Measurements from ENCODE around the gene PHC2.

The PHC2 gene, protein sequence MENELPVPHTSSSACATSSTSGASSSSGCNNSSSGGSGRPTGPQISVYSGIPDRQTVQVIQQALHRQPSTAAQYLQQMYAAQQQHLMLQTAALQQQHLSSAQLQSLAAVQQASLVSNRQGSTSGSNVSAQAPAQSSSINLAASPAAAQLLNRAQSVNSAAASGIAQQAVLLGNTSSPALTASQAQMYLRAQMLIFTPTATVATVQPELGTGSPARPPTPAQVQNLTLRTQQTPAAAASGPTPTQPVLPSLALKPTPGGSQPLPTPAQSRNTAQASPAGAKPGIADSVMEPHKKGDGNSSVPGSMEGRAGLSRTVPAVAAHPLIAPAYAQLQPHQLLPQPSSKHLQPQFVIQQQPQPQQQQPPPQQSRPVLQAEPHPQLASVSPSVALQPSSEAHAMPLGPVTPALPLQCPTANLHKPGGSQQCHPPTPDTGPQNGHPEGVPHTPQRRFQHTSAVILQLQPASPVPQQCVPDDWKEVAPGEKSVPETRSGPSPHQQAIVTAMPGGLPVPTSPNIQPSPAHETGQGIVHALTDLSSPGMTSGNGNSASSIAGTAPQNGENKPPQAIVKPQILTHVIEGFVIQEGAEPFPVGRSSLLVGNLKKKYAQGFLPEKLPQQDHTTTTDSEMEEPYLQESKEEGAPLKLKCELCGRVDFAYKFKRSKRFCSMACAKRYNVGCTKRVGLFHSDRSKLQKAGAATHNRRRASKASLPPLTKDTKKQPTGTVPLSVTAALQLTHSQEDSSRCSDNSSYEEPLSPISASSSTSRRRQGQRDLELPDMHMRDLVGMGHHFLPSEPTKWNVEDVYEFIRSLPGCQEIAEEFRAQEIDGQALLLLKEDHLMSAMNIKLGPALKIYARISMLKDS

DNA sequence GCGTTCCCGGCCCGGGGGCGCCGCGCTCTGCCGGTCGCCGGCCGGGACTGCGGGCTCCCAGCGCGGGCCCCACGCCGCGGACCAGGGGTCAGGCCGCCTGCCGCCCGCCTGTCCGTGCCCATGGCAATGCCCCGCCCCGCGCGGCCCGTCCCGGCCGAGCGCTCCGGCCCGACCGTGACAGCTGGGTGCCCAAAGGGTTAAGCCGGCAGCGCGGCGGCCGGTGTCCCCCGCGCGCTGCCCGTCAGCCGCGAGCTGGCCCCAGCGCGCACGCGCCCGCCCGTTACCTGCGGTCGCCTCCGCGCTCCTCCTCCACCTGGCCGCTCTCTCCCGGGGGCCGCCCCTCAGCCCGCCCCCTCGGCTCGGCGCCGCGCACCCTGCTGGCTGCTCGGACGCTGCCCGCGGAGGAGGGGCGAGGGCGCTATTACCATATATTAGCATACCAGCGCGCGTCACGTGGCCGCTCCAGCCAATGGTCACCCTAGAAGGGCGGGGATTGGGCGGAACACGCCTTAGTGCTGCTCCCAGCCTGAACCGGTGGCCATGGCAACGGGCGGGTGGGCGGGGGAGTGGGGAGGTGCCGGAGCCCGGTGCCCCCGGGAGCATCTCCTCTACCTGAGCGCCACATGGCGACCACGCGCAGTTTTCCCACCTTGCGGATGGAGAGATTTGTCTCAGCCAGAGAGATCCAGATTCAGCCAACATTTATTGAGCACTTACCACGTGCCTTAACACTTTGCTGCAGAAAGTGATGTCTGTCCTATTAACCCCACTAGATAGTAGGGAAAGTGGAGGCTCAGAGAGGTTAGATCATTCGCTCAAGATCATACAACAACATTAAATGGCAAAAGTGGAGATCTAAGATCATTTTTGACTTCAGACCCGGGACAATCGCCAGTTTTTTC lies at the start of gene PHC2:
Gene PHC2 (minus strand): TSS at position 404 of the 902 bp plus-strand sequence. CDS start 55,556 bp downstream, outside the sequence.
- DNase-seq (ENCODE audit: low read depth in 2 of 2), result peak; percentile 91 to 93

DNA sequence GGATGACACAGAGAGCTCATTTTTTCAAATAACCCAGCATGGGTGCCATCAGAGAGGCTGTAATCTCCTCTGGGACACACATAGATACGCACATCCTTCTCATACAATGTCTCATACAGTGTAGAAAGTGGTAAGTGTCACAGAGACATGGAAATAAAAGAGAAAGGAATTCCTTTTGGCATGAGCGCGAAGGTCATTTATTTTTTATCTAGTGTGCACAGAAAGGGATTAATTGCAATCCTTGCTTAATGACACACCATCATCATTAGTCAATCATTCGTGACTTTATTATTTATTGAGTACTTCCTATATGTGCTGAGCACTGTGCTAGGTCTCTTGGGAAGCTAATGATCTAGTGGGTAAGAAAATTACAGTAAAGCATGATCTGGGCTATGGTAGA lies 46.6 kb upstream of the PHC2 start:
- no peak for DNase-seq (ENCODE audit: low read depth in 2 of 2)

DNA sequence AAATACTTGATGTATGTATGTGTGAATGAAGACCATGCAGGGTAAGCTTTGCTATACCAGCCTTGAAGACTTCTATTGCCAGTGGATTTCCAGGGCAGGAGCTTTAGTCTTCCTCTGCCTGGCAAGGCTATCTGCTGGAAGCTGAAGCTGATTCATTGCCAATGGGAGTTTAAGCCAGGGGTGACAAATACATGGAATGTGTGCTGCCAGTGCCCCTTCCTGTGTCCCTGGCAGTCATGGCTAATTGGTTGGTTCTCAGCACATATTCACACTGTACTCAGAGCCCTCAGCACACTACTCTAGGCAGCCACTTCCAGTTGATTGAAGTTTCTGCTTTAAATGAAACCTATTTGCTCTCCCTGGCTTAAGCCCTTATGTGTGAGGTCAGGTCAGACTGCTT lies 43.0 kb upstream of the PHC2 start:
- no peak for DNase-seq (ENCODE audit: low read depth in 2 of 2)

DNA sequence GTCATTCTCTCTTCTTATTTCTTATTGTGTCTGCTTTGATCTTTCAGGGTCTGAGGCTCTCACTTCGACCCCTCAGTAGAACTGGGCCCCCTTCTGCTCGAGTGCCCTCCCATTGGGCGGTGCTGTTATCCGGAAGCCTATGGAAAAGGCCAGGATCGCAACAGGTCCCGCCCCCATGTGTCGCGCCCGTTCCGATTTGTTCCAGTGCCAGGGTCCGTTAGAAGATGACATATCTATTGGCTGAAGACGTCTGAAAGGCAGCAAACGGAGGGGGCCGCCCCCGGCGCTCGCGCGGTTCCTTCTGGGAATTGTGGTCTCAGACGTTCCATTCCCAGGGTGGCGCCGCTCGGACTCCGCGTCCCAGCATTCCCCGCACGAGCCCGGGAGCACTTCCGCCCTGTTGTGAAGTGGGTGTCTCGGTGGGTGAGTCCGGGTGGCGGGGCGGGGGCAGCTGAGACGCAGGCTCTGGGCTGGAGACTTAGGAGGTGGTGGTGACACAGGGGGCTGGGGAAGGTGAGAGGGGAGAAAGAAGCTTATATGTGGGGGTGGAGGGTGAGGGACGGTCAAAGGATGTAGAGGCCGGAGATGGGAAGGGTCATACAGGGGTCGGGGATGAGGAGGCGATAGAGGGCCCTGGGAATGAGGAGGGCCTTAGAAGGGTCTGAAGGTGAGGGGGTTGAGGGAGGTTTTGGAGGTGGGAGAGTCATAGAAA lies 41.5 kb upstream of the PHC2 start, which contains the start of gene ZSCAN20:
Gene ZSCAN20 (plus strand): TSS at position 377 of the 712 bp plus-strand sequence. CDS start 6,644 bp downstream, outside the sequence.
- peak; percentile 80 to 82 for DNase-seq (ENCODE audit: low read depth in 2 of 2)

DNA sequence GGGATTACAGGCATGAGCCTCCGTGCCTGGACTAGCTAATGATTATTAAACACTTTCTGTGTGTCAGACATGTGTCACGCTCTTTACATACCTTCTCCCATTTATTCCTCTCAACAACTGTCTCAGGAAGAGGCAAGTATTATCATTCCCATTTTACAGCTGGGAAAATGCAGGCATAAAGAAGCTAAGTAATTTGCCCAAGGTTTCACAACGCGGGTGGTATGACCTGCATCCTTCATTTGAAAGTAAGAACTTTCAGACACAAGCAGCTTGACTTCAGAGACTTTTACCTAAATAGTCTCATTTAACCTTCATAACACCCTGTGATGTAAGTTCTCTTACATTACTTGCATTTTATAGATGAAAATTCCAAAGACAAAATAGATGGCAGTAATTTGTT lies 40.5 kb upstream of the PHC2 start:
- DNase-seq (ENCODE audit: low read depth in 2 of 2), result no peak

DNA sequence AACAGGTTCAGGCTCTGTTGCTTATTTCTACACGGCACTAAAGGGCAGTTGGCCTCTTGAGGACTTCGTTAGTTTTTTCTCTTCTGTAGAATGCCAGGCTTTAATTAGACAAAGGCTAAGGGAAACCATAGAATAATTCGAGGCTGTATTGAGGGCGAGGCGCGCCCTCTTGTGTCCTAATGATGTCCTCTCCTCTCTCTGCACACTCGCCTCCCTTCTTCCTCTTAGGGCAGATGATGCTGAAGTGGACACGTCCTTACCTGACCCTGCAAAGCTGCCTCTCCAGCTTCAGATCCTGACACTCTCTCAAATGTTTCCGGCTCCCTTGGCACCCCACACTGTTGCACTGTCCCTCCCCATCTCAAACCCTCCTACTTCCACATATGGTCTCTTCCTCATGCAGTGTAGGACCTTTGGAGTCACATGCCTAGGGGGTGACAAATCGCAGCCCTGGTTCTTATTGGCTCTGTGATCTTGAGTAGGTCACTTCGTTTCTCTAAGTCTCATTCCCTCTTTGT lies 39.7 kb upstream of the PHC2 start:
- DNase-seq (ENCODE audit: low read depth in 2 of 2), result peak; percentile 15 to 16

DNA sequence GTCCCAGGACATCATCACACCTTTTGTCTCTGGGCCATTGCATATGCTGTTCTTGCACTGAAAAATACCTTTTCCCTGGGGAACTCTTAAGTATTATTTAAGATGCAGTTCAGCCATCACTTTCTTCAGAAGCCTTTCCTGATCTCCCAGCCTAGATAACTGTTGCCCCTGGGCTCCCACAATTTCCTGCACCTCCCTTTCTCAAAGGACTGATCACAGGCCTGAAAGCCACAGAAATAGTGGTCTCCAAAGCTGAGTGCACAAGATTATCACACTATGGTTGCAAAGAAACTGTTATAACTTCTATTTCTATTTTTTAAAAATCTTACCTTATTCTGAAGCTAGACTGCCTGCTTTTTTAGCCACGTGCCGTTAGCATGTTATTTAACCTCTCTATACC lies 38.8 kb upstream of the PHC2 start:
- DNase-seq (ENCODE audit: low read depth in 2 of 2), result no peak

DNA sequence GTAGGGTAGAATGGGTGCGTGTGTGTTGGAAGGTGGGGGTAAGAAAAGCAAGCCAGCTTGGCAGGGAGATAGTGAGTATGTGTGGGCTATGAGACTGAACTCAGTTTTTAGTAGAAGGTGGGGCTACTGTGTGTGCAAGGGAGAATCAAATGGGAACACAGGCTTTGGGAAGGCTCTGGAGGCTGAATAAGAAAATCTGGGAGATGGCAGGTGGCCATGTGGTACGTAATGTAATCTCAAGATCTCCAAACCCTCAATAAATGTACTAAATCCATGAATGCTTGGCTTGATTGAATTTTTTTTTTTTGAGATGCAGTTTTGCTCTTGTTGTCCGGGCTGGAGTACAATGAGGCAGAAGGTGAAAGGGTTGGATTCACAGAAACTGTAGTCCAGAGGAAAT lies 38.1 kb upstream of the PHC2 start:
- no peak for DNase-seq (ENCODE audit: low read depth in 2 of 2)

DNA sequence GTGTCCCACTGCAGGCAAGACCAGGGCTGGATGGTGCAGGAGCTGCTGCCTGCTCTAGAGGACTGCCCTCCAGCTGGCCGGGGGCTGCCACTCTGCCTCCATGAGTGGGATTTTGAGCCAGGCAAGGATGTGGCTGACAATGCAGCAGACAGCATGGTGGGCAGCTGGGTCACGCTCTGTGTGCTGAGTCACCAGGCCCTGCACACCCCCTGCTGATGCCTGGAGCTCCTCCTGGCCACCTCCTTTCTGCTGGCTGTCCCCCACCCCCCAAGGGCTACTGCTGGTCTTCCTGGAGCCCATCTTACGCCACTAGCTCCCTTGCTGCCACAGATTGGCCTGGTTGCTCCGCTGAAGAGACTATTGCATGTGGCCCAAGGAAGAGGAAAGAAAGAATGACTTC lies 37.6 kb upstream of the PHC2 start:
- no peak for DNase-seq (ENCODE audit: low read depth in 2 of 2)

DNA sequence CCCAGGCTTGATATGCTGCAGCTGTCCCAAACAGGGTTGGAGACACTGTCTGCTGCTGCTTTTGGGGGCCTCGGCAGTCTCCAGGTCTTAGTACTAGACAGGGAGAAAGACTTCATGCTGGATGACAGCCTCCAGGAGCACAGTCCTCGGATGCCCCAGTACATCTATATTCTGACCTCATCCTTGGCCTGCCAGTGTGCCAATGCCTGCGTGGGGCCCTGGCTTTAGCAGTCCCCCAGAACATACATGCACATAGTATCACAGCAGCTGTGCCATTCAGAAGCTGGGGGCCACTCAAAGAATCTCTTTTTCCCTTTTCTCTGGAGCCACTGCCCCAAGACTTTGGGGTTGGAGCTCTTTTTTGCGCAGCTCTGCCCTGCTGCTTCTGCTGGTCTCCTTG lies 37.1 kb upstream of the PHC2 start:
- no peak for DNase-seq (ENCODE audit: low read depth in 2 of 2)

DNA sequence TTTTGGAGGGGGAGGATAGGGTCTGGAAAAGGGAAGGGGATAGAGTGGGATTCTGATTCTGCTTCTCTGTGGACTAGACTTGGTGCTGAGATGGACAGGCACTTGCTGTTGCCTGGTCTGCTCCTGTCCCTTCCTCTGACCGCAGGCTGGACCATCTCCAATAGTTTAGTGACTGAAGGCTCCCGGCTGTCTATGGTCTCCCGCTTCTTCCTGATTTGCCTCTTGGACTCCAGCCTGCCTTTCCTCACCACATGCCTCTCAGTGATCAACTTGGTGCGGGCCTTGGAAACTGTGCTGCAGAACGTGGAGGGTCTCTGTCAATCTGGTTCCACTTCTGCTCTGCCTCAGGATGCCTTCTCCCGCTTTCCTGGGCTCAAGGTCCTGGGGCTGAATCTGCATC lies 35.3 kb upstream of the PHC2 start:
- DNase-seq (ENCODE audit: low read depth in 2 of 2), result no peak

DNA sequence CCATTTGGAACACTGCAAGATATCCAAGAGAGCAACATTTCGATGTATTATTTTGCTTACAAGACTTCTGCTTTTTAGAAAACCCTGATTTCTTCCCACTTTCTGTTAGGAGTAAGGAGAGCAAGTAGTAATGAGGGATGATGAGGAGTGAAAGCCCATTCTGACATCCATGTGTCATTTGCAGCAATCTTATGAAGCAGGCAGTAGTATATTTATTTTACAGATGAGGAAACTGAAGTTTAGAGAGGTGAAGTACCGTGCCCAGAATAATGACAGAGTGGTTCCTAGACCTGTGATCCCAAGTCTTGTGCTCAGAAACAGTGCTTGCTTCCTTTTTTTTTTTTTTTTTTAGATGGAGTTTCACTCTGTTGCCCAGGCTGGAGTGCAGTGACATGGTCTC lies 34.4 kb upstream of the PHC2 start:
- DNase-seq (ENCODE audit: low read depth in 2 of 2), result no peak

DNA sequence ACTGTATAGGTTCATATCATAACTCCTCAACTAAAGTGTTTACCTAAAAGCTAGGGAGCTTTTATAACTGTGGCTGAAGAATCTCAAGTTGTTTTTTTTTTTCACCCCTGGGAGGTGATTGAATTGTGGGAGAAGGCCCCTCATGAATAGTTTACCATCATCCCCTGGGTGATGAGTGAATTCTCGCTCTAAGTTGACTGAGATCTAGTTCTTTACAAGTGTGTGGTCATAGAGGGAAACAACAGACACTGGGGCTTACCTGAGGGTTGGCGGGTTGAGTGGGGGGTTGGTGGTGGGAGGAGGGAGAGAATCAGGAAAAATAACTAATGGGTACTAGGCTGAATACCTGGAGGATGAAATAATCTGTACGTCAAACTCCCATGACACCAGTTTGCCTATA lies 33.7 kb upstream of the PHC2 start:
- no peak for DNase-seq (ENCODE audit: low read depth in 2 of 2)

DNA sequence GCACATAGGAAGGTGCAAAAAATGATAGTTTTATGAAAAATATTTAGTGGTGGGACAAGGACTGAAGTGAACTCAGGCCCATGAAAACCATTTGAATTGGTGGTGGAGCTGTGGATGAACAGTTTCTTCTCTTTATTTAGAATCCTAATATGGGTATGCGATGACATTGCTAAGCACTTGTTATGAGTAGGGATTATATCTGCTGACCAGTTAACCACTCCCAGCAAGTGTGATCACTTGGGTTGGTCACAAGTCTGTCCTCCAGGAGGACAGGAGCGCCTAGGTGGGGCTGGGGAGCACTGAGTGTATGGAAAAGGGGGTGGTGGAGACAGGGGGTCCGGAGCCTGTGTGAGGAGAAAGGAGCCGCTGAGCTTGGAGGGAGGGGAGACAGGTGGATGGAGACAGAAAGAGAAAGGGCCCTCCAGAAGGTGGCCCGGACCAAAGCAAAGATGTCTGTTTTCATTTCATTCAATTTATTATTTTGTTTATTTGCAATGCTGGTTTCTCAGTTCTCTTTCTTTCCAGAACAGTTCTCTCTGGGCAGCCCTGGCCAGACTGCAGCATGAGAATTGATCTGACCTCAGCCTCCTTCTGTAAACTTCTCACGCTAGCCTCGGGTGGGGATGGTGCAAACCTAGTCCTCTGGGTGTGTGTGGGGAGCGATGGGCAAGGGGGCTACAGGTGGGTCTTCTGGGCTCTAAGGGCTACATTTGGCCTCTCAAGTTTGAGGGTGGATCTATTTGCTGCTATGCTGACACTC lies 31.7 kb upstream of the PHC2 start:
- DNase-seq (ENCODE audit: low read depth in 2 of 2), result no peak

DNA sequence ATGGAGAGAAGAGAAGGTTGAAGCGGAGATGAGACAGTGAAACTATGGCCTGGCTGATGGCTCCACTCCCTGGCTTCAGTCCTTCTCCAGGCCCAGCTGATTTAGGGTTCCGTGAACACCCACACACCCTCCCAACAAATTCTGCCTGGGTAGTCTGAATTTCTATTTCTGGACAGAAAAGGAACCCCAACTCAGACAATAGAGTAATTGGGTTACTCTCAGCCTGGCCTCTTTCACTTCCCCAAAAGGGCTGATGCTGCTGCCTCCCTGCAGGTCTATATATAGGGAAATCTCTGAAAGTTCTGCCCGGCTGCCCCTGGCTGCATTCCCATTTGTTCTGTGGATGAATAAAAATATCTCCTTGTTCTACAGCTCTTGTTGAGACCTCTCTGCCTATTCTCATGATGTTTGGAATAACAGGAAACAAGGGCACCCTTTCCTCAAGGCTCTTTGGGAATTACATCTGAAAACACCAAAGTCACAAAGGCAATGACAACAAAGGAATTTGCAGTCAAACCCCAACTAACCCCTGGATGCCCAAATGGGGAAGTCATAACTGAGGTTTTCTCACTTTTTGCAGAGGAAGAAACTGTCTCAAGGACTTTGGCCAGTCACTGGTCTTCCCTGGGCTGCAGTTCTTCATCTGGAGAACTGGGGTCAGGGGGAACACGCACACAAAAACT lies 30.2 kb upstream of the PHC2 start:
- DNase-seq (ENCODE audit: low read depth in 2 of 2), result no peak

DNA sequence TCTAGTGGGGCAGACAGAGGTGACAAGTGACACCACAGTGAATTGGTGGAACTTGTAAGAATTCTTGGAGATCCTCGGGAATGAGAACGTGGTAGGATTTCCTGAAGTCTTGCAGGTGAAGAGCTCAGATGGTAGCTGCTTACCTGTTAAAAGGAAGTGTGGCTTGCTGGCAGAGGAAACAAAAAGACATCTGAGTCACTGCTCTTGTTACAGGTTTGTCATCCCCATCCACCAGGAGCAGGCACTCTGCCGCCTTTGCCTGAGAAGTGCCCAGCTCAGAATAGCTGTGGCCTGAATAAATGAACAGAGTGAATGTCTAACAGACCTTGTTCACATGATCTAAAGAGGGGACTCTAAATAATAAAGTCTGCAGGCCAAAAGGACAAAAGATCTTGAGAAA lies 29.2 kb upstream of the PHC2 start:
- no peak for DNase-seq (ENCODE audit: low read depth in 2 of 2)

DNA sequence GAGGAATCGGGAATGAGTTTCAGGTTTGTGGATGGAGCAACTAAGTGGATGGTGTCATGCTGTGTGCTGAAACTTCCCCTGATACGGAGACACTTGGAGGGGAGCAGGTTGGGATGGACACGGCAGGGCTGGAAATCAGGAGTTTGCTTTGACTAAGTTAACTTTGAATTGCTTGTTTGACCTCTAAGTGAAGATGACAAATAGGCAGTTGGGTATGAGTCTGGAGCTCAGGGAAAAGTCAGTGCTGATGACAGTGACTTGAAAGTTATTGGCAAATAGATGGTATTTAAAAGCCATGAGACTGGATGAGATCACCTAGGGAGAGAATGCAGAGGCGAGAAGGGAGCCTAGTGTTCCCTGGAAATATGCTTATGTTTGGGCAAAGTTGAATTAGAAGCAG lies 28.8 kb upstream of the PHC2 start:
- no peak for DNase-seq (ENCODE audit: low read depth in 2 of 2)

DNA sequence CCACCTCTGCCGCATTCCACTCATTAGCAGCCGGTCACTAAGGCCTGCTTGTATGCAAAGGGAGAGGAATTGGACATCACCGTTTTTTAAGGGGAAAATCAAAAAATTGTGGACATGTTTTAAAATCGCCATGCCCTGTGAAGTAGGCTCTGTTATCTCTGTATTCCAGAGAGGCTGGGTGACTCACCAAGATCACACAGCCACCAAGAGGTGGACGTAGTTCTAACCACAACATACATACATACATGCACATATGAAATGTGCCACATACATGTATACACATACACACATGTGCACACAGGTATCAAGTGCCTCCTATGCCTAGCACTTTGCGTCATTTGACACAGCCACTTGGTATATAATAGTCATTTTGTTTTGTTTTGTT lies 25.6 kb upstream of the PHC2 start:
- DNase-seq (ENCODE audit: low read depth in 2 of 2), result no peak

Measured in stimulated activated CD8-positive, alpha-beta memory T cell treated with anti-CD3 and anti-CD28 coated beads, Interleukin-7, amount 100 ng/mL, for 4 hours (primary cell).